OCI-LY7 (cell line): ENCODE data around the gene FAM110C. TPM values are rescaled to one million over a fixed set of nuclear protein-coding genes. Genes with fewer than 3 reads are reported as not detected.
A peak's percentile ranks its signal among the peaks of the same experiment; 100 is the strongest.

Source experiments
- BruUV-seq: library from RNA; stranded (reverse); fragments of 400-500 nt; replicated peaks from 2 replicates; lab custom pipeline; 2021; lab: Mats Ljungman, UMichigan
- CTCF ChIA-PET: fragments of 300-600 bp; sonication (Branson Sonifier 250); formaldehyde crosslinking; loops from one replicate; lab custom pipeline; 2022; ENCODE audit warnings: antibody characterized with exemption; ENCODE audit not compliant: unreplicated experiment; lab: Charles Lee
- POLR2A ChIA-PET: fragments of 300-600 bp; sonication (Branson Sonifier 250); formaldehyde crosslinking; loops from one replicate; lab custom pipeline; 2022; ENCODE audit warnings: antibody characterized with exemption; lab: Charles Lee
- DNase-seq: peaks from one replicate; pipeline ENCODE4 v3.0.0-alpha.2; 2015; ENCODE audit warnings: low spot score
- H2AFZ ChIP-seq: fragments of 200-600 bp; sonication (generic), shearing (Covaris generic); 2 replicates; pipeline ENCODE4 v1.6.1; 2014; ENCODE audit warnings: mild to moderate bottlenecking, antibody characterized with exemption, low read length, moderate library complexity
- H3K27ac ChIP-seq: fragments of 200-600 bp; sonication (generic); 2 replicates; pipeline ENCODE4 v1.5.1; 2014; ENCODE audit warnings: mixed run types, low read depth, mild to moderate bottlenecking, moderate library complexity, low read length, inconsistent platforms; ENCODE audit not compliant: poor library complexity, severe bottlenecking
- H3K36me3 ChIP-seq: fragments of 200-600 bp; sonication (generic); 2 replicates; pipeline ENCODE4 v1.6.1; 2014; ENCODE audit warnings: mild to moderate bottlenecking, antibody characterized with exemption, low read length, moderate library complexity, mixed read lengths; ENCODE audit not compliant: insufficient read depth
- H3K4me1 ChIP-seq: fragments of 200-600 bp; sonication (generic); 2 replicates; pipeline ENCODE4 v1.5.1; 2014; ENCODE audit warnings: mild to moderate bottlenecking, low read length; ENCODE audit not compliant: insufficient read depth, poor library complexity, severe bottlenecking
- H3K4me2 ChIP-seq: fragments of 200-600 bp; sonication (generic); 2 replicates; pipeline ENCODE4 v1.6.1; 2014; ENCODE audit warnings: mild to moderate bottlenecking, low read length
- H3K4me3 ChIP-seq: fragments of 200-600 bp; sonication (generic); 2 replicates; pipeline ENCODE4 v1.5.1; 2014; ENCODE audit warnings: mild to moderate bottlenecking, low read depth, low read length; ENCODE audit not compliant: poor library complexity, severe bottlenecking
- H3K79me2 ChIP-seq: fragments of 200-600 bp; sonication (generic); 2 replicates; pipeline ENCODE4 v1.6.1; 2016; ENCODE audit warnings: low read depth, mild to moderate bottlenecking, low read length, moderate library complexity, mixed read lengths; ENCODE audit not compliant: insufficient read depth
- H3K9me2 ChIP-seq: fragments of 200-600 bp; sonication (generic); 2 replicates; pipeline ENCODE4 v1.6.1; 2016; ENCODE audit warnings: mild to moderate bottlenecking, low read length, mixed read lengths; ENCODE audit not compliant: insufficient read depth
- H3K9me3 ChIP-seq: fragments of 200-600 bp; sonication (generic); 2 replicates; pipeline ENCODE4 v1.6.1; 2014; ENCODE audit warnings: mild to moderate bottlenecking, mixed run types, low read length, mixed read lengths
- H4K20me1 ChIP-seq: fragments of 200-600 bp; sonication (generic); 2 replicates; pipeline ENCODE4 v1.6.1; 2014; ENCODE audit warnings: mild to moderate bottlenecking, antibody characterized with exemption, low read length, moderate library complexity, mixed read lengths; ENCODE audit not compliant: insufficient read depth
- CTCF ChIP-seq: fragments of 200-600 bp; sonication (generic); conservative IDR thresholded peaks from 2 replicates; pipeline ENCODE4 v1.5.1; 2014; ENCODE audit warnings: mild to moderate bottlenecking, antibody characterized with exemption, low read length, moderate library complexity, mixed read lengths
- EZH2phosphoT487 ChIP-seq: fragments of 200-600 bp; sonication (generic); IDR thresholded peaks from 2 replicates; pipeline ENCODE4 v1.6.1; 2018; ENCODE audit warnings: low read depth, borderline replicate concordance, mild to moderate bottlenecking, mixed run types, antibody characterized with exemption, low read length, moderate library complexity, mixed read lengths
- intact Hi-C: fragments of 100-400 bp; cut with micrococcal nuclease; formaldehyde crosslinking; loops from one replicate; pipeline ENCODE4 v1.10.0; 2022; ENCODE audit not compliant: unreplicated experiment
- total RNA-seq, 2 experiments: library from RNA; depleted of rRNA in 1 of 2; stranded (reverse); fragments of >200 nt in 1 of 2; shearing (Covaris generic) in 1 of 2; gene quantifications; 2 replicates each; pipeline ENCODE4 v1.2.3, GENCODE V29; 2014 to 2022

FAM110C gene
- total RNA-seq, 2 experiments from 2014 or later: not detected

GRCh38 chr2:10222-10875, 36.0 kb downstream of the FAM110C start:
- DNase-seq: peak; percentile 2
- CTCF ChIA-PET: no interaction called here
- Histone ChIP-seq H3K27ac (no peak overlapping the region), H4K20me1 (no peaks in the 10 kb centered on the region), H3K4me3 (no peak overlapping the region), H3K9me3 (no peaks in the 10 kb centered on the region), H3K4me2 (no peak overlapping the region), H3K9me2 (no peaks in the 10 kb centered on the region), H2AFZ (no peak overlapping the region), H3K79me2 (no peaks in the 10 kb centered on the region), H3K36me3 (no peaks in the 10 kb centered on the region), H3K4me1 (no peaks in the 10 kb centered on the region)
- no TSS peak for BruUV-seq
- POLR2A ChIA-PET: no interaction called here
- TF ChIP-seq CTCF (no peak), EZH2phosphoT487 (no peak)
- intact Hi-C loops: no loop called here

Other genes starting within 250 kb of the FAM110C start
- 20.3 and 30.9 TPM in 2 replicates for gene SH3YL1, start 217.5 kb upstream of the FAM110C start, total RNA-seq (2014; rRNA removed; shearing (Covaris generic))
- gene SH3YL1, start 217.5 kb upstream of the FAM110C start, total RNA-seq (2022): 21.3 and 26.6 TPM in 2 replicates
- 124 and 126 TPM in 2 replicates for gene ACP1, start 218.4 kb upstream of the FAM110C start, total RNA-seq (2014; rRNA removed; shearing (Covaris generic))
- gene ACP1, start 218.4 kb upstream of the FAM110C start, total RNA-seq (2022): 99.0 and 114 TPM in 2 replicates
- not detected in 2 replicates for gene ALKAL2, start 241.6 kb upstream of the FAM110C start, total RNA-seq (2014; rRNA removed; shearing (Covaris generic))
- not detected in 2 replicates for gene ALKAL2, start 241.6 kb upstream of the FAM110C start, total RNA-seq (2022)